Fibroblast of villous mesenchyme (primary cell): Measurements from ENCODE around the gene DTNB. TPM values are rescaled to one million over a fixed set of nuclear protein-coding genes. Genes with fewer than 3 reads are reported as not detected.
"Not testable (repeated sequence)": the region's sequence is repeated elsewhere in the genome, so short reads cannot be mapped to it uniquely, and the experiment has no call there.

ENCODE experiments used
- DNase-seq: peaks from one replicate; pipeline ENCODE4 v3.0.0-alpha.2; 2010; ENCODE audit warnings: low read depth
- H3K4me3 ChIP-seq: 2 replicates; pipeline ENCODE4 v1.5.1; 2011; ENCODE audit warnings: low read depth, mild to moderate bottlenecking, low read length
- total RNA-seq: library from RNA; depleted of rRNA; stranded (reverse); fragments of >200 nt; gene quantifications from 2 replicates; pipeline ENCODE4 v1.2.3, GENCODE V29; 2012
- TF ChIP-seq, protein P1 (sequence below): IDR thresholded peaks from 2 replicates; pipeline ENCODE4 v1.5.1; 2012; ENCODE audit warnings: low read depth, mild to moderate bottlenecking, low read length; ENCODE audit not compliant: insufficient read depth

Gene DTNB
- total RNA-seq, 1 donor = 5.2 TPM

DNA sequence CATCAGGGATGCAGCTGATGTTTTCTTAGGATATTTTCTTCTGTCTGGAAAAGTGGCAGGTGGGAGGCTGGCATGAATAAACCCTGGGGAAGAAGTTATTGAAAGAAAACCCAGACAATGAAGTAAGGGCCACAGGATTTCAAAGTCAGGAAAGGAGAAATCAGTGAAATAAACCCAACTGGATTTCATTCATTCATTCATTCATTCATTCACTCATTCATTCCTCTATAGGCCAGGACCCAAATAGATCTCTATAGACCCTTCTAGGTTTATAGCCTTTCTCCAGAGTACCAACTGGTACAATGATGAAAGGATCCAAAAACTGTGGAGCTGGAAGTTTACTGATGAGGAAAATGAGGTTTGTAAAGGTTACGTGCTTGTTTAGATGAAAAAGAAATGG is 264.3 kb downstream of the DTNB start:
- TF ChIP-seq, protein P1, sequence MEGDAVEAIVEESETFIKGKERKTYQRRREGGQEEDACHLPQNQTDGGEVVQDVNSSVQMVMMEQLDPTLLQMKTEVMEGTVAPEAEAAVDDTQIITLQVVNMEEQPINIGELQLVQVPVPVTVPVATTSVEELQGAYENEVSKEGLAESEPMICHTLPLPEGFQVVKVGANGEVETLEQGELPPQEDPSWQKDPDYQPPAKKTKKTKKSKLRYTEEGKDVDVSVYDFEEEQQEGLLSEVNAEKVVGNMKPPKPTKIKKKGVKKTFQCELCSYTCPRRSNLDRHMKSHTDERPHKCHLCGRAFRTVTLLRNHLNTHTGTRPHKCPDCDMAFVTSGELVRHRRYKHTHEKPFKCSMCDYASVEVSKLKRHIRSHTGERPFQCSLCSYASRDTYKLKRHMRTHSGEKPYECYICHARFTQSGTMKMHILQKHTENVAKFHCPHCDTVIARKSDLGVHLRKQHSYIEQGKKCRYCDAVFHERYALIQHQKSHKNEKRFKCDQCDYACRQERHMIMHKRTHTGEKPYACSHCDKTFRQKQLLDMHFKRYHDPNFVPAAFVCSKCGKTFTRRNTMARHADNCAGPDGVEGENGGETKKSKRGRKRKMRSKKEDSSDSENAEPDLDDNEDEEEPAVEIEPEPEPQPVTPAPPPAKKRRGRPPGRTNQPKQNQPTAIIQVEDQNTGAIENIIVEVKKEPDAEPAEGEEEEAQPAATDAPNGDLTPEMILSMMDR = no peak
- no peak overlapping the region for H3K4me3 ChIP-seq
- no peak for DNase-seq

DNA sequence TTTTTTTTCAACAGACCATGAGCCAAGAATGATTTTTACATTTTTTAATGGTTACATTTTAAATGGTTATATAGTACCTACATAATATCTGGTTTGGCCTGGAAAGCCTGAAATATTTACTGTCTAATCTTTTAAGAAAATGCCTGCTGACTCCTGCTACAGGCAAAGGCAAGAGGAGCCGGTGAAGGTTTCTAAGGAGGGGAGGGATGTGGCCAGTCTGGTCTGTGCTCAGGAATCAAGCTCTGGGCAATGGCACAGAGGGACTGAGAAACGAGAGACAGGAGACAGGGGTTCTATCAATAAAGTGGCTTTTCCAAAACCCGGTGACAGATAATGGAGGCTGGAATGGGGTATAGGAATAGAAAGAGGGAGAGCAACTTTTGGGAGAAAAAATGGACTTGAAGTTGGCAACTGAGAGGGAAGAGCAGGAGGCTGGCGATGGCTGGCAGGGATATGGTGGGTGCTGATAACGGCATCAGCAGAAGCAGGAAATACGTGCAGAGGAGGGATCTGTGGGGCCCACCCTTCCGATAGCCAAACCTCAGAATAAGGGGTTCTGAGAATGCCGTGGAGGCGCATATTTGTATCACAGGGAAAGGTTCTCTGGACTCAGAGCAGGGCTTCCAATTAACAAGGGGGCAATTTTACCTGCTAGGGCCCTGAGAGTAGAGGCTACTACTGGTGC is 267.6 kb downstream of the DTNB start:
- no peak overlapping the region for H3K4me3 ChIP-seq
- DNase-seq = no peak
- TF ChIP-seq, protein P1 = no peak

DNA sequence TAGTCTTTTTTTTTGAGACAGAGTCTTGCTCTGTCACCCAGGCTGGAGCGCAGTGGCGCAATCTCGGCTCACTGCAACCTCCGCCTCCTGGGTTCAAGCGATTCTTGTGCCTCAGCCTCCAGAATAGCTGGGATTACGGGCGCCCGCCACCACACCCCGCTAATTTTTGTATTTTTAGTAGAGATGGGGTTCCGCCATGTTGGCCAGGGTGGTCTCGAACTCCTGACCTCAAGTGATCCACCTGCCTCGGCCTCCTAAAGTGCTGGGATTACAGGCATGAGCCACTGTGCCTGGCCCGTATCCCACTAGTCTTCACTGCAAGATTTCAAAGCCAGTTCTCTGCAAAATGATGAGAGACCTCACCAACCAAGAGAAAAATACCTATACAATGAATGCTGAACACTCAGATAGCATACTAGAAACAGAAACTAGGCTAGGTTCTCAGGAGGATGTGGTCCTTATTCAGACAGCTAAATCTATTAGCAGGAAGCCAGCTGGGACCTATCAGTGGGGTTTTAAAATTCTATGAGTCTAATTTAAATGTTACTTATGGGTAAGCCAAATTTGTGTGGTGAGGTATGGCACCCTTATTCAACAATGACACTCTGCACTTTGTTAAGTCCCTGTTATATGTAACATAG is 270.1 kb downstream of the DTNB start:
- not testable (repeated sequence) for H3K4me3 ChIP-seq, DNase-seq

DNA sequence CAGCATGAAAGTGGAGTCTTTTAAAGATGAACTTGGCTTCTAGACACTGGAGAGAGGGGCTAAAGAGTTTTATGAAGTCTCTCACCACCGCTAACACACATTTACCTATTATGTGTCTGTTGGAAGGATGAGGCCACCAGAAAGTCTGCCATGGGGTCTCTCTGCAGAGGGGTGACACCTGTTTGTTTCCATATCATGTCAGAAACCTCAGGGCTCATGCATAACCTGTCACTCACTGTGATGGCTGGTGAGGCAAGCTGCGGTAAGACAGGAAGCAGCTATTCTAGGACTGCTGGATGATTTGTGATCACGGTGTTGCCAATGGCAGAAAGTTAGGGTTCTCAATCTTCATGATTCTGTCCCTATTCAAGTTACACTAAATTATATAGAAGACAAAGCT is 270.9 kb downstream of the DTNB start:
- TF ChIP-seq, protein P1 = no peak
- no peak for DNase-seq
- no peak overlapping the region for H3K4me3 ChIP-seq

DNA sequence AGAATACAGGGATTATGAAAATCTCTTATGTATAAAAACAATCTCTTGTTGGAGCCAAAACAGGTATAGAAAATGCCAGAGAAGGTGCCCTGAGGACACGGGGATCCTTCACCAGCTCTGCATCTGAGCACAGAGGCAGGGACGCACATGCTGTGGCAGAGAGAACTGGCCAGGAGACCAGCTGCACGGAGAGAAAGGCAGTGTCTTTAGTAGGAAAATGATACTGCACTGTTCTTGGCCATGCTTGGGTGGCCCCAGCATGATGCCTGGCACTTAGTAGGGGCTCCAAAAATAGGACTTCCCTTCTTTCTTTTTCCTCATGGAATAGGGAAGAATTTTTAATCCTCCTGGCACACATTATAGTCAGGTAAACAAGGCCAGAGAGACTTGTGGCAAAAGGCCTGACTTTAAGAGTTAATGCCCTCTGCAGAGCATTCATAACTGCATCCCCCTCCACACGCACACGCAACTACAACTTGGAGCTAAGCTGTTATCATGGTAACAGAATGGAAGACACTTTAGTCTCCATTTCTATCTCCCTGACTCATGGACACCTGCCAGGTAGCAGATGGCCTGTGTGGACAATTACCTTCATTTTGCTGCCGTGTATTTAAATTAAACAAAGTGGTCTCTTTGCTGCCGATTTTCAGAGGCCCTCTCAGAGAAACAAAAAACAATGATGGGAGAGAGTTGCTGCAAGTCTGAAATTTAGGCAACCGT is 271.9 kb downstream of the DTNB start:
- H3K4me3 ChIP-seq = no peak overlapping the region
- DNase-seq = no peak
- TF ChIP-seq, protein P1 = no peak

DNA sequence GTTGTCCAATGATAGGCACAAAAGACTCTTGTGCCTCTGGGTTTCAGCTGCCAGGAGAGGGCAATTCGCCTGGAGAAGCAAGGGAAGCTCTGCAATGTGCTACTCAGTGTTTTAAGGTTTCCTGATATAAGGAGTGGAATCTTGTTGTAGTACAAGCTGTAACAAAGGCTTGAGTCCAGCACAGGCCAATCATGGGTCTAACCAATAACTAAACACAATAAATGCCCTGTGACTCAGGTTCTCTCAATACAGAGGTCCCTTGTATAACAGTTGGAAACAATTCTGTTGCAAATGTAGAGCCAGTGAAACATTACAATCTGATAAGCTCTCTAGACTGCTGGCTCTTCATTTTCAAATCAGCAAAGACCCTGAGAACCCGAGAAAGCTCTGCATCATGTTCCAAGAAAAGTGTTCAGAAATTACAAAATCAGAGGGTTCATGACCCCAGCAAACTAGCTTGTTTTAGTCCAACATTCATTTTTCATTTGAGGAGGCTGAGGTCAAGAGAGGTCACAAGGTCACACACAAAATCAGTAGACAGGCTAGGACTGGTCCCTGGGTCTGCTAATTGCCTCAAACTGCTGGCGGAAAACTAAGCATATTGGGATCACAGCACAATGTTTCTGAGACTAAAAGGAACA is 272.7 kb downstream of the DTNB start:
- no peak for DNase-seq
- TF ChIP-seq, protein P1 = no peak
- H3K4me3 ChIP-seq = no peak overlapping the region

DNA sequence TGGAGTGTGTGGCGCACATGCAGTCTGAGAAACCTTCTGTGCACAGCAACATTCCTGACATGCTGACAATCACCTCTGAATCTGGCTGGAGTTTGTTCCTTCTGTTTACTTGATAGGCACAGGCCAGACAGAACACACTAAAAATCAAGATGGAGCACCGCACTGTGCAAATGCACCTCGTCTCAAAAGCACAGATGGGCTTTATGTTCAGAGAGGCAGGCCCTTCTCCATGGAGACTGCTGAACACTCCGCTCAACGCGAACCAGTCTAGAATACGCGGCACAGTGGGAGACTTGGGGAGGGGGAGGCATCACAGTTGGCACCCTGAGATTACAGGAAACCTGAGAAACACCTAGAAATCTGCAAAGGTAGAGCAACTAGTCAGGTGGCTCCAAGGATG is 273.2 kb downstream of the DTNB start:
- TF ChIP-seq, protein P1 = no peak
- no peak for DNase-seq
- H3K4me3 ChIP-seq = no peak overlapping the region
